ENCODE results near the gene ATXN1. TPM values are rescaled to one million over a fixed set of nuclear protein-coding genes. Genes with fewer than 3 reads are reported as not detected.

Gene ATXN1
- total RNA-seq, 3 donors from 2014 or later = 30.4 to 87.3 (median 50.1) TPM

DNA sequence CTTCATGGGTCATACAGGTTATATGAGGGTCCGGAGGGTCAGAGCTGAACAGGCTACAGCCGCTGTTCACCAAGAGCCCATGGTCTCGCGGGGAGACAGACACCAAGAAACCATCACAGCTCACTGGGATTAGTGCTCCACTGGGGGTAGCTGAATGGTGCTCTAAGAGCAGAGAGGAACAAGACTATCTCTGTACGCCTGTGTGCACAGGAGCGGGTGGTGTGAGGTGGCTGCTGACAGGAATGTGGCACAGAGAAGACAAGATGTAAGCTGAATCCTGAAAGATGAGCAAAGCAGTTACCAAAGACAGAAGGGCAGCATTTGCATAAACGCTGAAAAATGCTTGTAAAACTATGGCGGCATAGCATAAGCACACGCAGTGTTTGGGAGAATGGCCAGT, 383.8 kb downstream of the ATXN1 start:
- TF ChIP-seq, protein P1, sequence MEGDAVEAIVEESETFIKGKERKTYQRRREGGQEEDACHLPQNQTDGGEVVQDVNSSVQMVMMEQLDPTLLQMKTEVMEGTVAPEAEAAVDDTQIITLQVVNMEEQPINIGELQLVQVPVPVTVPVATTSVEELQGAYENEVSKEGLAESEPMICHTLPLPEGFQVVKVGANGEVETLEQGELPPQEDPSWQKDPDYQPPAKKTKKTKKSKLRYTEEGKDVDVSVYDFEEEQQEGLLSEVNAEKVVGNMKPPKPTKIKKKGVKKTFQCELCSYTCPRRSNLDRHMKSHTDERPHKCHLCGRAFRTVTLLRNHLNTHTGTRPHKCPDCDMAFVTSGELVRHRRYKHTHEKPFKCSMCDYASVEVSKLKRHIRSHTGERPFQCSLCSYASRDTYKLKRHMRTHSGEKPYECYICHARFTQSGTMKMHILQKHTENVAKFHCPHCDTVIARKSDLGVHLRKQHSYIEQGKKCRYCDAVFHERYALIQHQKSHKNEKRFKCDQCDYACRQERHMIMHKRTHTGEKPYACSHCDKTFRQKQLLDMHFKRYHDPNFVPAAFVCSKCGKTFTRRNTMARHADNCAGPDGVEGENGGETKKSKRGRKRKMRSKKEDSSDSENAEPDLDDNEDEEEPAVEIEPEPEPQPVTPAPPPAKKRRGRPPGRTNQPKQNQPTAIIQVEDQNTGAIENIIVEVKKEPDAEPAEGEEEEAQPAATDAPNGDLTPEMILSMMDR (IDR thresholded peaks at IDR 0.05) = no peak
- Histone ChIP-seq H3K4me1 (ENCODE audit: low read depth) (no peaks in the 10 kb centered on the region), H3K9me3 (no peaks in the 10 kb centered on the region), H3K36me3 (ENCODE audit: low read depth) (no peaks in the 10 kb centered on the region), H3K4me3 (no peak overlapping the region)
- no peak for DNase-seq
- no peak for ATAC-seq
- intact Hi-C loops (cut with DNase I, micrococcal nuclease) = no loop called here

DNA sequence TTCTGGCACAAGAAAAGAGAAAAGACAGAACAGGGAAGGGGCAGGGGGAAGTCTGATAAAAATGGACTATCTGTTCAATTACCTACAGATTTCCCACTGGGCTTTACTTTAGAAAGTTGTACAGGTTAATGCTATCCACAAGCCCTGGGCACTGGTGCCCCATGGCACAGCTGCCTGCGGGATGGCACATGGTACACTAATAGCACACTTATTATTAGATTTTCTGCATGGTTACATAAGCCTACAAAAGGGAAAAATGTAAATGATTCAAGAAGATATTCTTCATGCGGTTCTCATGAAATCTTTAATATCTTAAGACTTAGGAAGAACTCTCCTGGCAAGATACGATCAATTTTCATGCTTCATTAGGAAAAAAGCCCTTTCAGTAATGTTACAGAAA, 385.4 kb downstream of the ATXN1 start:
- H3K9me3 ChIP-seq = no peaks in the 10 kb centered on the region
- ATAC-seq = no peak

DNA sequence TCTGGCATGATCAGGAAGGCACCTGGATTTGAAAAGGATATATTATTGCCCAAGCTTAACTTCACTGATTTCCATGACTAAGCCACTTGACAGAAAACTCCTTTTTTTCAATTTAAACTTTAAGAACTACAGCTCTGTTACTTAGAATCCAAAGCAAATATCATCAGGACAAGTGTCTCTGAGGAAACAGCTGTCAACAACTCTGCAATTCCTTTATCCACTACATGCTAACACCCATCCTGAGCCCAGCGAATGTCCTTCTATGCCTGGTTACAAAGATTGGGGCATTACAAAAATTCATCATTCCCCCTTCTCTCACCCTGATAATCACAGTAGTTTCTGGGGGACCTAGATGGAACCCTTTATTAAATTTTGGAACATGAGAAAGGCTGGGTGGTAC, 386.1 kb downstream of the ATXN1 start:
- TF ChIP-seq, protein P1 (IDR thresholded peaks at IDR 0.05) = no peak
- Histone ChIP-seq H3K9me3 (no peaks in the 10 kb centered on the region), H3K4me1 (ENCODE audit: low read depth) (no peaks in the 10 kb centered on the region), H3K4me3 (no peak overlapping the region), H3K36me3 (ENCODE audit: low read depth) (no peaks in the 10 kb centered on the region)
- no peak for ATAC-seq
- intact Hi-C loops (cut with DNase I, micrococcal nuclease) = no loop called here
- DNase-seq = no peak

More for the DNA sequence above, 385.4 kb downstream of the ATXN1 start:
- intact Hi-C loops (cut with DNase I, micrococcal nuclease) = no loop called here
- no peaks in the 10 kb centered on the region for H3K36me3 ChIP-seq (ENCODE audit: low read depth)
- no peak for DNase-seq
- no peak overlapping the region for H3K4me3 ChIP-seq
- TF ChIP-seq, protein P1 (IDR thresholded peaks at IDR 0.05) = no peak
- H3K4me1 ChIP-seq (ENCODE audit: low read depth) = no peaks in the 10 kb centered on the region

DNA sequence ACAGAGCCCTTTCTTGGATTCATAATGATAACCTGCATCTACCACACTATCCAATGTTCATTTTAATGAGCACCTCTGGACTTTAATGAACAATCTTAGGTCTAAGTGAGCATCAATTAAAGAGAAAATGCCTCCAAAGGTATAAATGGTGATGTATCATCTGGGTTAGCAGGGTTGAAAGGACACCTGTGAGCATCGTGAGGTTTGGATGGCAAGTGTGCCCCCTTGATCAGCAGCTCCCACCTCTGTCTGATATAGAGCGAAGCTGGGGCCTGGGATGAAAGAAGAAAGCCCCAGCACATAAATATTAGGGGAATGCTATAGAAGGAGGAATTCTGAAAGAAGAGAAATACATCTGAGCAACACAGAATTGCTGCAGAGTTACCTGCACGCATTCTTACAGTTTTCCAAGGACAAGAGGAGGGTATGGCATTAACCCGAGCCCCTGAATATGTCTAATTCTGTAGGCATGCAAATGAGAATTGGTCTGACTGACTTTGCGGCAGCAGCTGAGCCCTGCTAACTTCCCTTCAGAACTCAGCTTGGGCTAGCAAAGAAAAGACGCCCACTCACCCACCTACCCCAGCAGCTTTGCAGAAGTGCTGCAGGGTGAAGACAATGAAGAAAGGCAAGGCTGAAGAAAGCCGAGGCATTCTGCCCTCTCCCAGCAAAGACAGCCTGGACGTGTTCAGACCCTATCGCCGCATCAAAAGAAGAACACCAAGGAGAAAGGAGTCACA, 386.6 kb downstream of the ATXN1 start:
- Histone ChIP-seq H3K4me1 (ENCODE audit: low read depth) (no peaks in the 10 kb centered on the region), H3K4me3 (no peak overlapping the region), H3K36me3 (ENCODE audit: low read depth) (no peaks in the 10 kb centered on the region), H3K9me3 (no peaks in the 10 kb centered on the region)
- DNase-seq (no peak), ATAC-seq (peak; percentile 12)
- intact Hi-C loops (cut with DNase I, micrococcal nuclease) = no loop called here
- TF ChIP-seq, protein P1 (IDR thresholded peaks at IDR 0.05) = no peak

DNA sequence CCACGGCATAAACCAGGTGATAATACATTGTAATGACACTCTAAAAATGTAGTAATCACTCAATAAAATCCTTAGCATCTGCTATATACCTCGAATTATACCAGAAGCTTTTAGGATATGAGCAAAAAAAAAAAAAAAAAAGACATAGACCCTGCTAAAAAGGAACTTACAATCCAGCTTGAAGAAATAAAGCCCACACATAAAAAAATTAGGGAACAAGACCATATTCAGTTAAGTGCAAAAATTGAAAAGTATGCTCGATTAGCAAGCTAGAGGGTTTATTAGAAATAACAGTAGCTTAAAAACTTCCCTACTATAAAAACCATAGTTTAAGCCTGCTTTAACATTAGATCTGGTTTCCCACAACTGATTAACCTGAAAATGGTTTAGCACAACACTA, 387.2 kb downstream of the ATXN1 start:
- ATAC-seq (no peak), DNase-seq (no peak)
- intact Hi-C loops (cut with DNase I, micrococcal nuclease) = no loop called here
- no peaks in the 10 kb centered on the region for H3K9me3 ChIP-seq
- no peaks in the 10 kb centered on the region for H3K36me3 ChIP-seq (ENCODE audit: low read depth)
- no peak overlapping the region for H3K4me3 ChIP-seq
- TF ChIP-seq, protein P1 (IDR thresholded peaks at IDR 0.05) = no peak
- H3K4me1 ChIP-seq (ENCODE audit: low read depth) = no peaks in the 10 kb centered on the region

Data from mucosa of descending colon (tissue), 3 donors.